Astrocyte (in vitro differentiated cells and primary cell): ENCODE results near the gene GJB5.

Source experiments
- CTCF ChIP-seq: IDR thresholded peaks from 2 replicates; pipeline ENCODE4 v1.5.1; 2011; ENCODE audit warnings: low read depth, mild to moderate bottlenecking, inconsistent platforms, low read length, moderate library complexity; ENCODE audit not compliant: insufficient read depth
- EZH2 ChIP-seq: IDR thresholded peaks from 2 replicates; pipeline ENCODE4 v1.6.1; 2012; ENCODE audit warnings: mild to moderate bottlenecking, low read length, inconsistent platforms; ENCODE audit not compliant: insufficient read depth

GRCh38 chr1:34762474-34763141, 7.8 kb downstream of the GJB5 start:
- TF ChIP-seq CTCF (no peak), EZH2 (no peak)
